ENCODE results near the gene RNF152.

The RNF152 gene

DNA sequence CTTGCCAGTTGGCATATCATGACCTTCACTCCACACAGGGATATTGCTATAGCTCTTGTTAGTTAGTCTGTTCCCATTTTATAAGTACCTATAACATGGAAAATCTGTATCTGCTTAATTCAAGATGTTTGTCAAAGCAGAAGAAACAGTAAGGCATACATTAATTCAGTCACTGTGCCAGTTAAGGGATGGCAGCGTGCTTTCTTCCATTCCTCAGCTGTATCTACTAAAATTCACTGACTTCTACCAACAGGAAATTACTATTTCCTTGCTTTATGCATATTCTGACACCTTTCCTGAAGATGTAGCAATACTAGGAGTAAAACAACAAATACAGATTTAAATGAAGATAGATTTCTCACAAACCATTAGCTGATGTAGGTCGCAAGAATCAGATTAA lies 59.9 kb downstream of the RNF152 start:
- no peak overlapping the region for H3K4me3 ChIP-seq (ENCODE audit: low read length)
- no peaks in the 10 kb centered on the region for H3K36me3 ChIP-seq (ENCODE audit: control insufficient read depth, low read length)
- H3K27me3 ChIP-seq (ENCODE audit: control insufficient read depth, low read length) = 0 out of 2 replicates have a peak, but pooled peaks cover 10% of the 10 kb centered on the region
- no peaks in the 10 kb centered on the region for H3K9me3 ChIP-seq (ENCODE audit: control insufficient read depth, insufficient read depth, low read length)
- H3F3A ChIP-seq (ENCODE audit: control insufficient read depth, insufficient read depth) = no peaks in the 10 kb centered on the region
- peaks cover 9% of the 10 kb centered on the region for H3K4me1 ChIP-seq (ENCODE audit: control insufficient read depth, low read length)
- TF ChIP-seq EZH2phosphoT487 (IDR thresholded peaks at IDR 0.05; ENCODE audit: borderline replicate concordance, low read length) = no peak
- TF ChIP-seq, protein P1, sequence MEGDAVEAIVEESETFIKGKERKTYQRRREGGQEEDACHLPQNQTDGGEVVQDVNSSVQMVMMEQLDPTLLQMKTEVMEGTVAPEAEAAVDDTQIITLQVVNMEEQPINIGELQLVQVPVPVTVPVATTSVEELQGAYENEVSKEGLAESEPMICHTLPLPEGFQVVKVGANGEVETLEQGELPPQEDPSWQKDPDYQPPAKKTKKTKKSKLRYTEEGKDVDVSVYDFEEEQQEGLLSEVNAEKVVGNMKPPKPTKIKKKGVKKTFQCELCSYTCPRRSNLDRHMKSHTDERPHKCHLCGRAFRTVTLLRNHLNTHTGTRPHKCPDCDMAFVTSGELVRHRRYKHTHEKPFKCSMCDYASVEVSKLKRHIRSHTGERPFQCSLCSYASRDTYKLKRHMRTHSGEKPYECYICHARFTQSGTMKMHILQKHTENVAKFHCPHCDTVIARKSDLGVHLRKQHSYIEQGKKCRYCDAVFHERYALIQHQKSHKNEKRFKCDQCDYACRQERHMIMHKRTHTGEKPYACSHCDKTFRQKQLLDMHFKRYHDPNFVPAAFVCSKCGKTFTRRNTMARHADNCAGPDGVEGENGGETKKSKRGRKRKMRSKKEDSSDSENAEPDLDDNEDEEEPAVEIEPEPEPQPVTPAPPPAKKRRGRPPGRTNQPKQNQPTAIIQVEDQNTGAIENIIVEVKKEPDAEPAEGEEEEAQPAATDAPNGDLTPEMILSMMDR (IDR thresholded peaks at IDR 0.05; ENCODE audit: low read depth, low read length, poor library complexity, severe bottlenecking) = no peak
- H4K20me1 ChIP-seq (ENCODE audit: control insufficient read depth, insufficient read depth, low read depth, low read length) = no peaks in the 10 kb centered on the region
- 0 out of 2 replicates have a peak overlapping the region, but pooled peaks have one; percentile 22 for H3K4me2 ChIP-seq (ENCODE audit: low read length)
- no peak overlapping the region for H3K27ac ChIP-seq (ENCODE audit: low read depth, low read length)
- H3K79me2 ChIP-seq (ENCODE audit: control insufficient read depth, low read length) = no peaks in the 10 kb centered on the region
- H3K9me2 ChIP-seq (replicated peaks; ENCODE audit: control insufficient read depth, low read length) = no peaks in the 10 kb centered on the region

GRCh38 chr18:61831071-61831470 lies 61.7 kb downstream of the RNF152 start:
- no peaks in the 10 kb centered on the region for H3K79me2 ChIP-seq (ENCODE audit: control insufficient read depth, low read length)
- H3K27ac ChIP-seq (ENCODE audit: low read depth, low read length) = no peak overlapping the region
- H3K4me2 ChIP-seq (ENCODE audit: low read length) = no peak overlapping the region
- TF ChIP-seq, protein P1 (IDR thresholded peaks at IDR 0.05; ENCODE audit: low read depth, low read length, poor library complexity, severe bottlenecking) = no peak
- TF ChIP-seq EZH2phosphoT487 (IDR thresholded peaks at IDR 0.05; ENCODE audit: borderline replicate concordance, low read length) = no peak
- H3K36me3 ChIP-seq (ENCODE audit: control insufficient read depth, low read length) = no peaks in the 10 kb centered on the region
- H3F3A ChIP-seq (ENCODE audit: control insufficient read depth, insufficient read depth) = no peaks in the 10 kb centered on the region
- H3K27me3 ChIP-seq (ENCODE audit: control insufficient read depth, low read length) = 0 out of 2 replicates have a peak, but pooled peaks cover 8% of the 10 kb centered on the region
- H3K9me3 ChIP-seq (ENCODE audit: control insufficient read depth, insufficient read depth, low read length) = no peaks in the 10 kb centered on the region
- peaks cover 9% of the 10 kb centered on the region for H3K4me1 ChIP-seq (ENCODE audit: control insufficient read depth, low read length)
- H4K20me1 ChIP-seq (ENCODE audit: control insufficient read depth, insufficient read depth, low read depth, low read length) = no peaks in the 10 kb centered on the region
- H3K9me2 ChIP-seq (replicated peaks; ENCODE audit: control insufficient read depth, low read length) = no peaks in the 10 kb centered on the region
- no peak overlapping the region for H3K4me3 ChIP-seq (ENCODE audit: low read length)

DNA sequence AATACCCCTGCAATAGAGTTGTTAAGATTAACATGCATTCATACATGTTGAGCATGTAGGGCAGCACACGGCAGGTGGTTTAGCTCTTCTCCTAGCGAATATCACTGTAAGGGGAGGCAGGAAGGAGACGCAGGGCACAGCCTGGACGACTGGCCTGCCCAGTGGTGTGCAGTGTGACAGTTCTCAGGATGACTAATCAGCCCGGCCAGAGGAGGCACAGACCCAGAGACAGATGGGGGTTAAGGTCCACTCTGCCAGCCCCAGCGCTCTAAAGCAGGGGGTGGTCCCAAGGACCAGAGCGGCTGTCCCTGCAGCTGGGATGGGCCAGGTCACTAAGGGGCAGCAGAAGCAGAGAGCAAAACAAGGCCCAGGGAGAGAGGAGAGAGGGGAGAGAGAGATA lies 63.7 kb downstream of the RNF152 start:
- Histone ChIP-seq H3K36me3 (ENCODE audit: control insufficient read depth, low read length) (no peaks in the 10 kb centered on the region), H3K4me1 (ENCODE audit: control insufficient read depth, low read length) (peaks cover 9% of the 10 kb centered on the region), H3F3A (ENCODE audit: control insufficient read depth, insufficient read depth) (no peaks in the 10 kb centered on the region), H3K9me3 (ENCODE audit: control insufficient read depth, insufficient read depth, low read length) (no peaks in the 10 kb centered on the region), H3K27ac (ENCODE audit: low read depth, low read length) (no peak overlapping the region), H4K20me1 (ENCODE audit: control insufficient read depth, insufficient read depth, low read depth, low read length) (no peaks in the 10 kb centered on the region), H3K9me2 (replicated peaks; ENCODE audit: control insufficient read depth, low read length) (no peaks in the 10 kb centered on the region), H3K4me3 (ENCODE audit: low read length) (no peak overlapping the region), H3K4me2 (ENCODE audit: low read length) (no peak overlapping the region), H3K27me3 (ENCODE audit: control insufficient read depth, low read length) (0 out of 2 replicates have a peak, but pooled peaks cover 8% of the 10 kb centered on the region), H3K79me2 (ENCODE audit: control insufficient read depth, low read length) (no peaks in the 10 kb centered on the region)
- TF ChIP-seq EZH2phosphoT487 (IDR thresholded peaks at IDR 0.05; ENCODE audit: borderline replicate concordance, low read length) = no peak
- TF ChIP-seq, protein P1 (IDR thresholded peaks at IDR 0.05; ENCODE audit: low read depth, low read length, poor library complexity, severe bottlenecking) = no peak

Measured in DOHH2 (cell line).